H9 (cell line): ENCODE results near the gene CELF4. TPM values are rescaled to one million over a fixed set of nuclear protein-coding genes. Genes with fewer than 3 reads are reported as not detected.

Experiments
- DNase-seq: peaks from one replicate; pipeline ENCODE4 v3.0.0-alpha.2; 2017
- H2AFZ ChIP-seq: one replicate; pipeline ENCODE4 v1.6.1; 2013; ENCODE audit warnings: mild to moderate bottlenecking, low read length, control low read depth, moderate library complexity
- H2AK5ac ChIP-seq: 2 replicates; pipeline ENCODE4 v1.6.1; 2013; ENCODE audit warnings: low read length, control low read depth, mixed read lengths; ENCODE audit not compliant: insufficient read length
- H2BK120ac ChIP-seq: one replicate; pipeline ENCODE4 v1.6.1; 2013; ENCODE audit warnings: low read depth, mild to moderate bottlenecking, low read length, control low read depth, inconsistent platforms; ENCODE audit not compliant: poor library complexity, severe bottlenecking
- H2BK12ac ChIP-seq: 2 replicates; pipeline ENCODE4 v1.6.1; 2013; ENCODE audit warnings: low read length, control low read depth, mixed read lengths, low read depth; ENCODE audit not compliant: insufficient read length
- H2BK15ac ChIP-seq: 2 replicates; pipeline ENCODE4 v1.6.1; 2013; ENCODE audit warnings: low read depth, low read length, control low read depth
- H2BK20ac ChIP-seq: one replicate; pipeline ENCODE4 v1.6.1; 2013; ENCODE audit warnings: low read depth, mild to moderate bottlenecking, low read length, control low read depth, inconsistent platforms; ENCODE audit not compliant: poor library complexity, severe bottlenecking
- H2BK5ac ChIP-seq: 2 replicates; pipeline ENCODE4 v1.6.1; 2013; ENCODE audit warnings: low read length, control low read depth, mixed read lengths; ENCODE audit not compliant: insufficient read length
- H3K14ac ChIP-seq: 2 replicates; pipeline ENCODE4 v1.6.1; 2013; ENCODE audit warnings: low read length, control low read depth; ENCODE audit not compliant: insufficient read depth
- H3K18ac ChIP-seq: 2 replicates; pipeline ENCODE4 v1.6.1; 2013; ENCODE audit warnings: low read depth, mild to moderate bottlenecking, mixed read lengths, low read length, control low read depth; ENCODE audit not compliant: insufficient read length
- H3K23ac ChIP-seq: 2 replicates; pipeline ENCODE4 v1.6.1; 2013; ENCODE audit warnings: low read length, control low read depth, mixed read lengths, low read depth; ENCODE audit not compliant: insufficient read length
- H3K23me2 ChIP-seq: 2 replicates; pipeline ENCODE4 v1.6.1; 2013; ENCODE audit warnings: low read depth, mild to moderate bottlenecking, mixed read lengths, low read length, control low read depth; ENCODE audit not compliant: insufficient read length, poor library complexity, severe bottlenecking
- H3K27ac ChIP-seq: 2 replicates; pipeline ENCODE4 v1.5.1; 2013; ENCODE audit warnings: low read length, control low read depth, mixed read lengths, low read depth; ENCODE audit not compliant: insufficient read length
- H3K27me3 ChIP-seq: 2 replicates; pipeline ENCODE4 v1.6.1; 2013; ENCODE audit warnings: low read length, control low read depth, inconsistent platforms; ENCODE audit not compliant: insufficient read depth
- H3K4ac ChIP-seq: 2 replicates; pipeline ENCODE4 v1.6.1; 2013; ENCODE audit warnings: low read depth, mild to moderate bottlenecking, control low read depth, inconsistent platforms, low read length, moderate library complexity
- H3K4me1 ChIP-seq: 2 replicates; pipeline ENCODE4 v1.6.1; 2013; ENCODE audit warnings: low read length, control low read depth, inconsistent platforms; ENCODE audit not compliant: insufficient read depth
- H3K4me2 ChIP-seq: 2 replicates; pipeline ENCODE4 v1.6.1; 2013; ENCODE audit warnings: low read length, control low read depth, mixed read lengths; ENCODE audit not compliant: insufficient read length, insufficient read depth
- H3K56ac ChIP-seq: 2 replicates; pipeline ENCODE4 v1.6.1; 2013; ENCODE audit warnings: low read depth, mild to moderate bottlenecking, mixed read lengths, low read length, control low read depth; ENCODE audit not compliant: insufficient read length
- H3K79me1 ChIP-seq: 2 replicates; pipeline ENCODE4 v1.6.1; 2013; ENCODE audit warnings: low read depth, mild to moderate bottlenecking, moderate library complexity, low read length, control low read depth, inconsistent platforms; ENCODE audit not compliant: insufficient read depth, poor library complexity, severe bottlenecking
- H3K79me2 ChIP-seq: 2 replicates; pipeline ENCODE4 v1.6.1; 2013; ENCODE audit warnings: low read length, control low read depth, inconsistent platforms; ENCODE audit not compliant: insufficient read depth
- H3K9ac ChIP-seq: 2 replicates; pipeline ENCODE4 v1.6.1; 2013; ENCODE audit warnings: low read length, control low read depth, mixed read lengths; ENCODE audit not compliant: insufficient read length; ENCODE audit errors: extremely low read depth
- H3K9me3 ChIP-seq: one replicate; pipeline ENCODE4 v1.6.1; 2013; ENCODE audit warnings: low read depth, low read length, inconsistent platforms; ENCODE audit not compliant: control insufficient read depth
- H3T11ph ChIP-seq: one replicate; pipeline ENCODE4 v1.6.1; 2013; ENCODE audit warnings: mild to moderate bottlenecking, low read length, control low read depth, inconsistent platforms
- H4K20me1 ChIP-seq: one replicate; pipeline ENCODE4 v1.6.1; 2013; ENCODE audit not compliant: control insufficient read depth, insufficient read length, insufficient read depth
- H4K5ac ChIP-seq: 2 replicates; pipeline ENCODE4 v1.6.1; 2013; ENCODE audit warnings: low read depth, mild to moderate bottlenecking, mixed read lengths, low read length, control low read depth; ENCODE audit not compliant: insufficient read length
- H4K8ac ChIP-seq: replicated peaks from 2 replicates; pipeline ENCODE4 v1.6.1; 2013; ENCODE audit warnings: low read length, control low read depth, mixed read lengths, low read depth; ENCODE audit not compliant: insufficient read length
- H4K91ac ChIP-seq: 2 replicates; pipeline ENCODE4 v1.6.1; 2013; ENCODE audit warnings: low read depth, mild to moderate bottlenecking, moderate library complexity, mixed read lengths, low read length, control low read depth; ENCODE audit not compliant: insufficient read length
- H3K27ac Mint-ChIP-seq, 3 experiments: 2 replicates in 2 of 3; 3 replicates in 1 of 3; pipeline ENCODE4 v1.8.0; 2020 to 2021; ENCODE audit warnings: mixed read lengths in 3 of 3, mild to moderate bottlenecking in 1 of 3, moderate library complexity in 1 of 3
- H3K27me3 Mint-ChIP-seq: 2 replicates; pipeline ENCODE4 v1.8.0; 2021; ENCODE audit warnings: low read depth, mild to moderate bottlenecking, moderate library complexity, mixed read lengths
- H3K36me3 Mint-ChIP-seq, 3 experiments: 2 replicates in 2 of 3; 3 replicates in 1 of 3; pipeline ENCODE4 v1.8.0; 2020 to 2021; ENCODE audit warnings: low read depth in 3 of 3, mixed read lengths in 3 of 3; ENCODE audit not compliant: insufficient read depth in 1 of 3
- H3K4me1 Mint-ChIP-seq, 2 experiments: 2 replicates each; pipeline ENCODE4 v1.8.0; 2020; ENCODE audit warnings: mixed read lengths in 2 of 2
- H3K4me3 Mint-ChIP-seq, 2 experiments: 2 replicates in 1 of 2; 3 replicates in 1 of 2; pipeline ENCODE4 v1.8.0; 2020 to 2021; ENCODE audit warnings: mild to moderate bottlenecking in 2 of 2, mixed read lengths in 2 of 2, moderate library complexity in 1 of 2
- H3K9me3 Mint-ChIP-seq, 2 experiments: 2 replicates in 1 of 2; 3 replicates in 1 of 2; pipeline ENCODE4 v1.8.0; 2020; ENCODE audit warnings: mild to moderate bottlenecking in 2 of 2, mixed read lengths in 2 of 2, moderate library complexity in 1 of 2
- CTCF ChIP-seq: fragments of 200-600 bp; sonication (generic); conservative IDR thresholded peaks from 3 replicates; pipeline ENCODE4 v1.8.0; 2021; ENCODE audit warnings: antibody characterized with exemption, mild to moderate bottlenecking
- WGBS: extraction: QIAGEN DNeasy Blood & Tissue Kit; methylation state at CpG from one replicate; pipeline ENCODE4 v1.1.7; 2013; ENCODE audit warnings: missing lambda C conversion rate, low lambda C conversion rate, mixed read lengths; ENCODE audit not compliant: insufficient read length; ENCODE audit errors: extremely low coverage; 5-methylcytosine and 5-hydroxymethylcytosine counted together
- total RNA-seq: library from RNA; stranded (reverse); gene quantifications from 2 replicates; pipeline ENCODE4 v1.2.1, GENCODE V29; 2021

CELF4 gene
- total RNA-seq, 1 experiment from 2014 or later, result 1.1 TPM

GRCh38 chr18:37235583-37235982, 330.0 kb downstream of the CELF4 start:
- Histone ChIP-seq H4K20me1 (no peaks in the 10 kb centered on the region), H3K23ac (no peak overlapping the region), H3K14ac (no peak overlapping the region), H3T11ph (no peak overlapping the region), H3K27ac (no peak overlapping the region), H3K9ac (no peak overlapping the region), H3K23me2 (no peaks in the 10 kb centered on the region), H2BK12ac (no peak overlapping the region), H2BK5ac (no peak overlapping the region), H3K9me3 (no peaks in the 10 kb centered on the region), H3K79me2 (no peaks in the 10 kb centered on the region), H3K56ac (no peak overlapping the region), H3K18ac (no peak overlapping the region), H3K79me1 (no peaks in the 10 kb centered on the region), H3K4me1 (no peaks in the 10 kb centered on the region), H2AFZ (no peak overlapping the region), H2BK20ac (no peak overlapping the region), H4K5ac (no peak overlapping the region), H2BK120ac (no peak overlapping the region), H4K91ac (no peak overlapping the region), H3K4ac (no peak overlapping the region), H4K8ac (no peak overlapping the region), H3K27me3 (no peaks in the 10 kb centered on the region), H2BK15ac (no peak overlapping the region), H2AK5ac (no peak overlapping the region), H3K4me2 (no peak overlapping the region)
- DNase-seq, result no peak
- no peak for TF ChIP-seq CTCF
- peaks cover 0 to 4% of the 10 kb centered on the region in 2 experiments; a peak in 2 of 4 replicates for H3K4me1 Mint-ChIP-seq
- no peaks in the 10 kb centered on the region for H3K36me3 Mint-ChIP-seq
- H3K9me3 Mint-ChIP-seq, result no peaks in the 10 kb centered on the region
- H3K27ac Mint-ChIP-seq, result no peak overlapping the region
- peaks cover 23% of the 10 kb centered on the region for H3K27me3 Mint-ChIP-seq
- H3K4me3 Mint-ChIP-seq, result no peak overlapping the region
- WGBS, result no CpG with 5 or more reads among the region's 2 CpGs
